Measurements from ENCODE around the gene GPS1.
A peak's percentile ranks its signal among the peaks of the same experiment; 100 is the strongest.

GPS1 gene

DNA sequence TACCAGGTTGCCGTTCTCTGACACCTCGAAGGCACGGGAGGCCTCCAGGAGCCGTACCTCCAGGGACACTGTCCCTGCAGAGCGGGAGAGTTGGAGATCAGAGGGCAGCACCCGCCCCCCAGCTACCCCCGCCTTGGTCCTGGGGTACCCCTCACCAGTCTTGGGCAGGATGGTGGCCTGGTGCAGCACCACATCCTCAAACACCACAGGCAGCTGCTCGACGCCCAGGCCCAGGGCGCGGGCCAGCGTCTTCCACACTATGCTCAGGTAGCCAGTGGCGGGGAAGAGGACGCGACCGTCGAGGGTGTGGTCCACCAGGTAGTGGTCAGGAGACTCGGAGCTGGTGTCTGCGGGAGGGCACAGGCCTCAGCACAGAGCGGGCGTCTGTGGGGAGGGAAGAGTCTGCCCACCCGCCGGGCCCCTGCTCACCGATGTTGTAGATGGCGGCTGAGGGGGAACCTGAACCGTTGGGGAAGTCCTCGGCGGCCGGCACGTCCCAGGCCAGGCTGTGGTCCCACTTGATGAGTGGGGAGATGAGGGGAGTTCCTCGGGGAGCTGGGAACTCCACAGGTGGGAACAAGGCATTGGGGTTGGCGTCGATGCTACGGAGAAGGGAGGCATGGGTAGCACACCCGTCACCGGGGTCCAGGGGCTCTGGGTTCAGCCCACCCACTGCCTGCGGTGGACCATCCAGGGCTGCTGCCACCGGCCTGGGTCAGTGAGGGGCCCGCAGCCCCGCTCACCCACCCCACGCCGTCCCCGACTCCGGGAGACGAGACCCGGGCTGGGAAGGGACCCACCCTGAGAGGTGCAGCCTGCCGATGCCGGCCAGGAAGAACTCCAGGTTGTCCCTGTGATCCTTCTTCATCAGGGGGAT, 36.5 kb downstream of the GPS1 start:
- Histone ChIP-seq H3K27me3 (no peaks in the 10 kb centered on the region), H3K4me3 (ENCODE audit: low read depth, low read length) (no peak overlapping the region), H3K4me1 (no peaks in the 10 kb centered on the region), H3K36me3 (peaks cover 100% of the 10 kb centered on the region), H3K9me3 (no peaks in the 10 kb centered on the region)
- peak; percentile 14 for DNase-seq
- TF ChIP-seq, protein P1, sequence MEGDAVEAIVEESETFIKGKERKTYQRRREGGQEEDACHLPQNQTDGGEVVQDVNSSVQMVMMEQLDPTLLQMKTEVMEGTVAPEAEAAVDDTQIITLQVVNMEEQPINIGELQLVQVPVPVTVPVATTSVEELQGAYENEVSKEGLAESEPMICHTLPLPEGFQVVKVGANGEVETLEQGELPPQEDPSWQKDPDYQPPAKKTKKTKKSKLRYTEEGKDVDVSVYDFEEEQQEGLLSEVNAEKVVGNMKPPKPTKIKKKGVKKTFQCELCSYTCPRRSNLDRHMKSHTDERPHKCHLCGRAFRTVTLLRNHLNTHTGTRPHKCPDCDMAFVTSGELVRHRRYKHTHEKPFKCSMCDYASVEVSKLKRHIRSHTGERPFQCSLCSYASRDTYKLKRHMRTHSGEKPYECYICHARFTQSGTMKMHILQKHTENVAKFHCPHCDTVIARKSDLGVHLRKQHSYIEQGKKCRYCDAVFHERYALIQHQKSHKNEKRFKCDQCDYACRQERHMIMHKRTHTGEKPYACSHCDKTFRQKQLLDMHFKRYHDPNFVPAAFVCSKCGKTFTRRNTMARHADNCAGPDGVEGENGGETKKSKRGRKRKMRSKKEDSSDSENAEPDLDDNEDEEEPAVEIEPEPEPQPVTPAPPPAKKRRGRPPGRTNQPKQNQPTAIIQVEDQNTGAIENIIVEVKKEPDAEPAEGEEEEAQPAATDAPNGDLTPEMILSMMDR (IDR thresholded peaks at IDR 0.05; ENCODE audit: low read depth, low read length): no peak

DNA sequence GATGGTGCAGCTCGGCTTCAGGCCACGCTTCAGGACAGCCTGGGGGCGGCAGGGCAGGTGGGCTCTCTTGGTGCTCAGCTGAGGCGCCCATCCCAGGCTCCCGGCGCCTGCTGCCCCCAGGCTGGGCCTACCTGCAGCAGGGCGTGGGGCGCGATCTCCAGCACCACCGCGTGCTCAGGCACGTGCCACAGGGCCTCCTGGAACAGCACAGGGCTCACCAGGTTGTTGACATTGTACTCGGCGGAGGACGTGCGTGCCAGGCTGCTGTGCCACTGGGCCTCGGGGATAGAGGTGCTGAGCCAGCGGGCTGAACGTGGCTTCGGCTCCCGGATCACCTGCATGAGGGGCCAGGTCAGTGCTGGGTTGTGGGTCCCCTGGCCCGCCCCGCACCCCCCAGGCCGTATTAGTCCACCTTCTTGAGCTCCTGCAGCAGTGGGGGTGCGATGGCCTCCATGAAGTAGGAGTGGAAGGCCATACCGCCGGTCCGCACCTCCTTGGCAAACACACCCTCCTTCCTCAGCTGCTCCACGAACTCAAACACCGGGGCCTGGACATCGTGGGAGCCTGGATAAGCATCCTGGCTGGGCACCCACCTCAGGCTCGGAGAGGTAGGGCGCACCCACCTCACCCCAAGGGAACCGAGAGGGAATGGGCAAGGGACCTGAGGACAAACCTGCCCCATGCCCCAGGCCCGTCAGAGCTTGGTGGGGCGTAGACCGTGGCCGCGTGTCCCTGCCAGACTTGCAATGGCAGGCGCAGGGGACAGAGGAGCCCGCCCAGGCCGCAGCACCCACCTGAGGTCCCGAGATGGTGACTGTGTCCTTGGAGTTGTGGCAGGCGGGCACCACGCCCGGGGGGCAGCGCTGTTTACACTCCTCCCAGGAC, 37.4 kb downstream of the GPS1 start:
- H3K4me1 ChIP-seq: no peaks in the 10 kb centered on the region
- TF ChIP-seq, protein P1 (IDR thresholded peaks at IDR 0.05; ENCODE audit: low read depth, low read length): no peak
- no peaks in the 10 kb centered on the region for H3K27me3 ChIP-seq
- peaks cover 99% of the 10 kb centered on the region for H3K36me3 ChIP-seq
- DNase-seq: no peak
- H3K9me3 ChIP-seq: no peaks in the 10 kb centered on the region
- H3K4me3 ChIP-seq (ENCODE audit: low read depth, low read length): no peak overlapping the region

DNA sequence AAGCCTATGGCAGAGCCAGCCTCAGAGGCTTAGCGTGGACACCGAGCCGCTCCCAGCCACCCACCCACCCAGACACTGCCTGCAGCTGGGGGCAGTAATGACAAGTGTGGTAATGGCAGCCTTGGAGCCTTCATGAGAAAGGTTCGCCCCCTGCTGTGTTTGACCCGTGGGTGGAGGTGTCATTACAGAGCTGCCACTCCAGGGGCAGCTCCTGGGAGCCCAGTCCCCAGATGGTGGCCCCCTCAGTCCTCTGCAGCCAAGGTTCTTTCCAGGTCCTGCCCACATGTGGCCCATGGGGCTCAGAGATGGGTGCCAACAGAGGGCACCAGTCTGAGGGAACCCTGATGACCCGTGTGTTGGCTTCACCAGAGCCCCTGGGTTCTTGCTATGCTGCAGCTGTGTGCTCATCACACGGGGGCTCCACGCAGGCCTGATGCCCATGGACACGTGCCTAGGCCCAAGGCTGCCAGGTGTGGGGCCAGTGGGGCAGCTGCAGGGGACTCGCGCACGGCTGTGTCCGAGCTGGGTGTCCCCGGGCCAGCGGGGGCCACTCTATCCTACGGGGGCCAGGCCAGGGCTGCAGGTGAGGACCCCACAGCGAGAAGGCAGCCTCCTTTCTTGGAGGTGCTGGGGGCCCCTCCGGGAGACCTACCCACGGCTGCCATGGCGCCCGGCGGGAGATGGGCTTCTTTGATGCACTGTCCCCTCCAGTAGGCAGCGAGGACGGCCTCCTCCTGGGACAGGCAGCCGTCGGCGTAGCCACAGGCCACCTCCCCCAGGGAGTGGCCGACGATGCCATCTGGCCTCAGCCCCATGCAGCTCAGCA, 38.2 kb downstream of the GPS1 start:
- Histone ChIP-seq H3K9me3 (no peaks in the 10 kb centered on the region), H3K4me1 (no peaks in the 10 kb centered on the region), H3K27me3 (no peaks in the 10 kb centered on the region), H3K4me3 (ENCODE audit: low read depth, low read length) (no peak overlapping the region), H3K36me3 (peaks cover 96% of the 10 kb centered on the region)
- TF ChIP-seq, protein P1 (IDR thresholded peaks at IDR 0.05; ENCODE audit: low read depth, low read length): no peak
- no peak for DNase-seq

DNA sequence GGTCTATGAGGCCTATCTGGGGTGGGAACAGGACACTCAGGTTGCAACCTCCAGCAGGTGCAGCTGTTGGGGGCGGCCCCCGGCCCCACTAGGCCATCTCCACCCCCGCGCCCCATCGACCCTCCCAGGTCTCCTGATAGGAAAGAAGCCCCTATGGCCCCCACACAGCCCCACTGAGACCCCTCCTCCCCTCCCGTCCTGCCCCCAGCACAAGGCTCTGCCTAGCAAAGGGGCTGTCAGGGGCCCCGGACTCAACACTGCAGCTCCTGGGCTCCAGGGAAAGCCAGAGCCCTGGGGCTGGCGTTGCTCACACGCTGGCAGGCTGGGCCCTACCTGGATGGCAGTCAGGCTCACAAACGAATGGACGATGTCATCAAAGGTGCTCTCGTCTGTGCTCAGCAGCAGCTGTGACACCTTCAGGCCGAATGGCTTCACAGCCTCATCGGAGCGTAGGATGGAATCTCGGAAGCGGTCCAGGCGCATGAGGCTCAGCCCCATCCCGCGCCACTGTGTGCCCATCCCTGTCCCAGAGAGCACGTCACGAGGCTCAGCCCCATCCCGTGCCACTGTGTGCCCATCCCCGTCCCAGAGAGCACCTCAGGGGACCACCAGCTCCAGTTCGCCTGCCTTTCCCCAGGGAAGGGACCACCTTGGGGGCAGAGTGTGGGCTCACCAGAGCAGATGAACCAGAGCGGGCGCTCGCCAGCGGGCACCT, 39.0 kb downstream of the GPS1 start:
- DNase-seq: no peak
- Histone ChIP-seq H3K9me3 (no peaks in the 10 kb centered on the region), H3K4me3 (ENCODE audit: low read depth, low read length) (no peak overlapping the region), H3K36me3 (peaks cover 96% of the 10 kb centered on the region), H3K27me3 (no peaks in the 10 kb centered on the region), H3K4me1 (no peaks in the 10 kb centered on the region)
- TF ChIP-seq, protein P1 (IDR thresholded peaks at IDR 0.05; ENCODE audit: low read depth, low read length): no peak

DNA sequence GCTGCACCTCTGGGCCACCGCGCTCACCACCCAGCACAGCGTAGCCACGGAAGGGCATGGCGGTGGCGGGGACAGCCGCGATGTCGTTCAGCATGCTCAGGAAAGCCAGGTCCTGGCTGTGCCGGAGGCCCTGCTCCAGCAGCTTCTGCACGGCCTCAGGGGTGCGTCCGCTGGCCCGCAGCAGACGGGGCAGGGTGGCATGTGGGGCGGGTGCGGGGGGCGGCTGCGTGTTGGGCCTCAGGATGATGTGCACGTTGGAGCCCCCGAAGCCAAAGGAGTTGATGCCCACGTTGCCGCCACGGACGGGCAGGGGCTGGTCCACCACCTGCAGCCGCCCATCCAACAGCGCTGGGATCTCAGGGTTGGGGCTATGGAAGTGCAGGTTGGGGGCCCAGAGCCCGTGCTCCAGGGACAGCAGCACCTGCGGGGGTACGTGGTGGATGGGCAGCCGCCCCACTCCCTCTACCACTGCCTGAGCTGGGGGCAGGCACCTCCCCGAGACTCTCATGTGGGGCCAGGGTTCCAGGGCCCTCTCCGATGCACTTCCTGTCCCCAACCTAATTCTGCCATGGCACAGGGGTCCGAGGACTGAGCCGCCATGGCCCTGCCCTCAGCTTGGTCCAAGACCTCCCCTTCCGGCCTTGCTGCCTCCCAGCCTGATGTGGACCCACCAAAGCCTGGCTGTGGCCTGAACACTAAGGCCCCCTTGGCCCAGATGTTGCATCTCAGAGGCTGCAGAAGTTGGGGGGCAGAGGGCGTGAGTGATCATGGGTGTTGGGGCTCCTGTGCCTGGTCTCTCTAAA, 39.8 kb downstream of the GPS1 start:
- H3K4me3 ChIP-seq (ENCODE audit: low read depth, low read length): no peak overlapping the region
- H3K4me1 ChIP-seq: no peaks in the 10 kb centered on the region; the same call in 1 of the 2 replicates
- TF ChIP-seq, protein P1 (IDR thresholded peaks at IDR 0.05; ENCODE audit: low read depth, low read length): no peak
- no peaks in the 10 kb centered on the region for H3K27me3 ChIP-seq
- peaks cover 96% of the 10 kb centered on the region for H3K36me3 ChIP-seq
- no peak for DNase-seq
- H3K9me3 ChIP-seq: no peaks in the 10 kb centered on the region

Measured in BE2C (cell line).